D721Med (cell line): Measurements from ENCODE around the gene TMEM132C.
"Not testable (repeated sequence)": the region's sequence is repeated elsewhere in the genome, so short reads cannot be mapped to it uniquely, and the experiment has no call there.

Experiments
- DNase-seq: peaks from one replicate; pipeline ENCODE4 v3.0.0; 2011; ENCODE audit warnings: low spot score; ENCODE audit not compliant: insufficient read length
- FAIRE-seq: peaks from 2 replicates; lab custom pipeline; 2011; peaks lifted over from hg19 to GRCh38; lab: Jason Lieb, UNC
- TF ChIP-seq, protein P1 (sequence below): IDR thresholded peaks from 2 replicates; pipeline ENCODE4 v1.5.1; 2012; ENCODE audit warnings: mild to moderate bottlenecking, control low read depth; ENCODE audit not compliant: insufficient read depth; ENCODE audit errors: missing control alignments

Gene TMEM132C

DNA sequence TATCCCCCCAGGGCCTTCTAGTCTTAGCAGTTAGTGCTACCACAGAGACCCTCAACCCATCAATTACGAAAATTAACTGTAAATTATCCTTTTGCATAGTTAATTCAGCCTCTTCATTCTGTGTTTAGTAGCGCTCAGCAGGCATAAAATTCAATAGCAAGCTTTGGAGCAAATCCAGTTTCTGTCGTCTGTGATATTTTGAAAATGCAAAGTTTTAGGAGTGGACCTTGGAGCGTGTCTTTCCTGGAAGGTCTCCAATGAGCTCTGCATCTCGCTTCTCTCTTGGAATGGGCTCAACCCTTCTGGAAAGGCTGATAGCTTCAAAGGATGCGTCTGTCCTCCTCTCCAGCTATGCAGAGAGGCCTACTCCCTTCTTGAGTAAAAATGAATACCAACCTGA lies 333.9 kb downstream of the TMEM132C start:
- no peak for FAIRE-seq
- TF ChIP-seq, protein P1, sequence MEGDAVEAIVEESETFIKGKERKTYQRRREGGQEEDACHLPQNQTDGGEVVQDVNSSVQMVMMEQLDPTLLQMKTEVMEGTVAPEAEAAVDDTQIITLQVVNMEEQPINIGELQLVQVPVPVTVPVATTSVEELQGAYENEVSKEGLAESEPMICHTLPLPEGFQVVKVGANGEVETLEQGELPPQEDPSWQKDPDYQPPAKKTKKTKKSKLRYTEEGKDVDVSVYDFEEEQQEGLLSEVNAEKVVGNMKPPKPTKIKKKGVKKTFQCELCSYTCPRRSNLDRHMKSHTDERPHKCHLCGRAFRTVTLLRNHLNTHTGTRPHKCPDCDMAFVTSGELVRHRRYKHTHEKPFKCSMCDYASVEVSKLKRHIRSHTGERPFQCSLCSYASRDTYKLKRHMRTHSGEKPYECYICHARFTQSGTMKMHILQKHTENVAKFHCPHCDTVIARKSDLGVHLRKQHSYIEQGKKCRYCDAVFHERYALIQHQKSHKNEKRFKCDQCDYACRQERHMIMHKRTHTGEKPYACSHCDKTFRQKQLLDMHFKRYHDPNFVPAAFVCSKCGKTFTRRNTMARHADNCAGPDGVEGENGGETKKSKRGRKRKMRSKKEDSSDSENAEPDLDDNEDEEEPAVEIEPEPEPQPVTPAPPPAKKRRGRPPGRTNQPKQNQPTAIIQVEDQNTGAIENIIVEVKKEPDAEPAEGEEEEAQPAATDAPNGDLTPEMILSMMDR, result no peak
- no peak for DNase-seq

DNA sequence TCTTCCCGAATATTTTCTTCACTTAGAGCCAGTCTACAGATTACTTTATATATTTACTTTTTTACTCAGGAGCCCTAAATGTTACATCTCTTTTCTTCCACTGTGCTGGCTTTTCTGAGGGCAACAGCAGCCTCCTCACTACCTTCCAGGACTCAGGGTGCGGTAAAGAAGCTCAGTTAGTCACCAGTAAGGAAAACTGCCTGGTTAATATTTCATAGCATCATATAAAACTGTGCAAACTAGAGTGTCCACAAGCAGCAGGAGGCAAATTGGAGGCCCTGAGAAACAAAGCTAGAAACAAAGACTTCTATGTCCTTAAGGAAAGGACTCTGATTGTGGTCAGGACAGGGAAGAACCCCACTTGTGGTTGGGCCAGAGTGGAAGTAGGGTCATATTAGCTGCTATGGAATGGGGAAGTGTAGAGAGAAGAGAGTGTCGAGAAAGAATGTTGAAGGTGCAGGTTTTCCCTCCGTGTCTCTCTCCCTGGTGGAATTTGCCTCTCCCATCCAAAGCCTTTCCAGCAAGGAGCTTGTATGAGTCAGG lies 336.7 kb downstream of the TMEM132C start:
- TF ChIP-seq, protein P1, result no peak
- FAIRE-seq, result no peak
- DNase-seq, result no peak

DNA sequence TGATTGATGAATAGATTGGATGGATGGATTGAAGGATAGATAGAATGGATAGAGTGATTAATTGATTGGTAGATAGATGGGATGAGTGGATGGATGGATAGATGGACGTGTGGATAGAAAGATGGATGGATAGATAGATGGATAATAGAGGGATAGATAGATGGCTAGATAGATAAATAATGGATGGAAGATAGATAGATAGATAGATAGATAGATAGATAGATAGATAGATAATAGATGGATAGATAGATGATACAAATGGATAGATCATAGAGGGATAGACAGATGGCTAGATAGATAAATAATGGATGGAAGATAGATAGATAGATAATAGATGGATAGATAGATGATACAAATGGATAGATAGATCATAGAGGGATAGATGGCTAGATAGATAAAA lies 337.2 kb downstream of the TMEM132C start:
- DNase-seq, FAIRE-seq: not testable (repeated sequence)

DNA sequence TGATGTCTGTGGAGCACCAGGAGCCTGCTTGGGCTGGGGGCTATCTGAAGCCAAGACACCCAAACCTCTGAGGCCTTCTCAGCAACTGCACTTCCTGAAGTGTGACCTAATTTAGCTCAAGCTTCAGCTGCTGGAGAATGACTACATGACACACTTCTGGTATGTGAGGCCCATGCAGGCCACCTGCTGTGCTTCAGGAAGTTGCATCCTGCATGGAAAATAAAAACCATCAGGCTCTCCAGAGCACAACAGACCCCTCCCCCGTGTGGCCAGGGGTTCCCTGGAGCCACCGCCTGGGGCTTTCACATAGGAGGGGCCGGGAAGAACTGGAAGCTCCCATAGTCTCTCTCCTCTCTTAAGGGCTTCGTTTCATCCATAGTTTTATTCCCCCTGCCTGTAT lies 339.1 kb downstream of the TMEM132C start:
- DNase-seq, result no peak
- FAIRE-seq, result no peak
- TF ChIP-seq, protein P1, result no peak

DNA sequence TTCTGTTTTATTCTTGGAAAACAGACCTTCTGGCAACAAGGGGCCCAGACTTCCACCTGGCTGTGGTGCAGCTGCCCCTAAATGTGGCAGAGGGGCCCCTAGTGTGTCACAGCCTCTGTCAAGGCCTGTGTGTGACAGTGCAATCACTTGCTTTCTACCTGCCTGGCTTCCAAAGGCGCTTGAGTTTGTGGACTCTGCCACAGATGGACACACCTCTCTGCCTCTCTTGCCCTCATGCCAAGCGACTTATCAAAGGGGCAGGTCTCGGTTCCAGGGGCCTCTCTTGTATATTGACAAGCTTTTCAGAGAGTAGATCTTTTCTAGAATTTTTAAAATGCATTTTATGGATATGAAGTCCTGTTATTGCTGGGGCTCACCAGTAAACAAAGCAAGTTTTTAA lies 339.6 kb downstream of the TMEM132C start:
- DNase-seq, result no peak
- TF ChIP-seq, protein P1, result no peak
- no peak for FAIRE-seq

DNA sequence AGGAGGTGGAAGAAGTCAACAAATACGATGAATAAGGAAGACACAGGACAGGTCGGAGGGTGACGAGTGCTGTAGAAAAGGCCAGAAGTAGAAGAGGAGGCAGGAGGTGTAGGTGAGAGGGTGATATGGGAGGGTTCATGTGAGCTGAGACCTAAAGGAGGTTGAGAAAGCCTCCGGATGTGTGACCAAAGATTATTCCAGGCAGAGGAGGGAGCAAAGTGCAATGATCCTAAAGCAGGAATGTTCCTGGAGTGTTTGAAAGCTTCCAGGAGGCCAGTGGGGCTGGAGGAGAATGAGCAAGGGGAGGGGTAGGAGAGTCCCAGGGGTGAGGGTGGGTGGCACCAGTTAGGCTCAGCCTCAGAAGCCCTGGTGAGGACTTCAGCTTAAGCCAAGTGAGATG lies 340.0 kb downstream of the TMEM132C start:
- DNase-seq, result no peak
- TF ChIP-seq, protein P1, result no peak
- no peak for FAIRE-seq

DNA sequence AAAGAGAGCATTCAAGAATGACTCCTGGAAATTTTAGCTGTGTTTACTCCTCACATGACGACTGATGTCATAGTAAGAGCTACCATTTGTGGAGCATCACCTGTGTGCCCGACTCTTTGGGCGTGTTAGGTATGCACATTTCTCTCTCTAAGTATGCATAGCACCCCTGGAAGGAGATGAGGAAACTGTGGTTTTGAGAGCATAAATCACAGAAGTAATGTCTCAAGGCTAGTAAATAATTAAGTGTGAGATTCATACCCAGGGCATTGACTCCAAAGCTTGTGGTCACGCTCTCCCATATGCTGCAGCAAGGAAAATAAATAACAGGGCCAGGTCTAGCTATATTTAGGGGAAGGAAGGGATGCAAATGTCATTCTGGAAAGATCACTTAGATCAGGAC lies 340.7 kb downstream of the TMEM132C start:
- DNase-seq, result no peak
- FAIRE-seq, result no peak
- TF ChIP-seq, protein P1, result no peak

DNA sequence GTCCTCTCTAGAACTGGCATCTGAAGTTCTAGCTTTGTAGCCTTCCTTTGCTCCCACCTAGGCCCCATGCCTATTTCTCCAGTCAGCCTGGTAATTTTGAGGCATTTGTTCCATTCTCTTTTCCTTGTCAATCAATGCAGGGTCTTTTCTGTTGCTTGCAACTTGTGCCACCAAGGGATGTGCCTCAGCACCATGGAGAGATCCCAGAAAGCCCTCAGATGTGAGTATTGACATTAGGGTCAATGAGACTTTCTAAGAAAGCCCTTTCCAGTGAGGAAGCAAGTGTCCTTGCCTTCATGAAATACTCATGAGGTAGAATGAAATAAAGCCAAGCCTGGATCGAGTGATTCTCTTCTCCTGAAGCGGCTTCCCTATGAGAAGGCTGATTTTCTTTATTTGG lies 342.9 kb downstream of the TMEM132C start:
- no peak for DNase-seq
- FAIRE-seq, result no peak
- TF ChIP-seq, protein P1, result no peak
